HEK293 (cell line): ENCODE results near the gene FIBCD1.

ENCODE experiments used
- CTCF ChIA-PET: fragments of 350-600 bp; formaldehyde crosslinking; extraction: SDS; loops from one replicate; lab custom pipeline; 2021; ENCODE audit warnings: antibody characterized with exemption; lab: Yijun Ruan, JAX
- POLR2A ChIA-PET: fragments of 300-600 bp; formaldehyde crosslinking; extraction: SDS; loops from one replicate; lab custom pipeline; 2020; ENCODE audit warnings: antibody characterized with exemption, inconsistent platforms; lab: Yijun Ruan, JAX
- H3K27ac ChIP-seq: fragments of 200-500 bp; sonication (Bioruptor generic); 2 replicates; pipeline ENCODE4 v1.5.1; 2014; ENCODE audit warnings: low read depth, low read length, control low read depth, inconsistent platforms; ENCODE audit errors: extremely low read depth
- H3K36me3 ChIP-seq, 2 experiments: fragments of 200-500 bp in 1 of 2; sonication (Bioruptor generic) in 1 of 2; 1 replicate in 1 of 2; 2 replicates in 1 of 2; pipeline ENCODE4 v1.5.1; 2014 to 2017; ENCODE audit warnings: inconsistent platforms in 2 of 2, low read length in 2 of 2; ENCODE audit not compliant: control insufficient read depth in 2 of 2, insufficient read depth in 1 of 2
- H3K4me1 ChIP-seq: fragments of 200-500 bp; sonication (Bioruptor generic); 2 replicates; pipeline ENCODE4 v1.5.1; 2014; ENCODE audit warnings: mild to moderate bottlenecking, low read length, inconsistent platforms; ENCODE audit not compliant: control insufficient read depth, insufficient read depth
- H3K4me3 ChIP-seq: 2 replicates; pipeline ENCODE4 v1.5.1; 2011; ENCODE audit warnings: low read depth, mild to moderate bottlenecking, control low read depth, low read length, moderate library complexity
- H3K9me3 ChIP-seq: fragments of 200-500 bp; sonication (Bioruptor generic); 2 replicates; pipeline ENCODE4 v1.5.1; 2014; ENCODE audit warnings: low read depth, low read length, inconsistent platforms; ENCODE audit not compliant: control insufficient read depth, insufficient read depth
- KLF7 ChIP-seq: fragments of 450-650 bp; formaldehyde crosslinking; IDR thresholded peaks from 2 replicates; pipeline ENCODE4 v1.5.1; 2016; ENCODE audit warnings: missing biosample characterization, missing genetic modification characterization, borderline replicate concordance
- KLF8 ChIP-seq: fragments of 450-650 bp; formaldehyde crosslinking; IDR thresholded peaks from 2 replicates; pipeline ENCODE4 v1.5.1; 2016; ENCODE audit warnings: missing biosample characterization, missing genetic modification characterization
- ZNF133 ChIP-seq: fragments of 450-650 bp; formaldehyde crosslinking; IDR thresholded peaks from 2 replicates; pipeline ENCODE4 v1.5.1; 2016; ENCODE audit warnings: missing biosample characterization, missing genetic modification characterization
- ZNF155 ChIP-seq: fragments of 450-650 bp; formaldehyde crosslinking; IDR thresholded peaks from 2 replicates; pipeline ENCODE4 v1.5.1; 2016; ENCODE audit warnings: missing biosample characterization, missing genetic modification characterization
- ZNF266 ChIP-seq: fragments of 450-650 bp; formaldehyde crosslinking; IDR thresholded peaks from 2 replicates; pipeline ENCODE4 v1.5.1; 2016; ENCODE audit warnings: missing biosample characterization, missing genetic modification characterization, low read depth
- ZNF292 ChIP-seq: fragments of 450-650 bp; formaldehyde crosslinking; IDR thresholded peaks from 2 replicates; pipeline ENCODE4 v1.5.1; 2016; ENCODE audit warnings: low read depth, missing biosample characterization, missing genetic modification characterization, borderline replicate concordance
- ZNF433 ChIP-seq: fragments of 450-650 bp; formaldehyde crosslinking; IDR thresholded peaks from 2 replicates; pipeline ENCODE4 v1.5.1; 2016; ENCODE audit warnings: missing biosample characterization, missing genetic modification characterization, low read depth
- ZNF558 ChIP-seq: fragments of 450-650 bp; formaldehyde crosslinking; IDR thresholded peaks from 2 replicates; pipeline ENCODE4 v1.5.1; 2016; ENCODE audit warnings: missing biosample characterization, missing genetic modification characterization
- ZNF560 ChIP-seq: fragments of 450-650 bp; formaldehyde crosslinking; IDR thresholded peaks from 2 replicates; pipeline ENCODE4 v1.5.1; 2017; ENCODE audit warnings: missing biosample characterization, missing genetic modification characterization, borderline replicate concordance
- ZNF768 ChIP-seq: fragments of 450-650 bp; formaldehyde crosslinking; IDR thresholded peaks from 2 replicates; pipeline ENCODE4 v1.5.1; 2018; ENCODE audit warnings: missing biosample characterization, mild to moderate bottlenecking, missing genetic modification characterization
- TF ChIP-seq, protein P1 (sequence below): fragments of 450-650 bp; formaldehyde crosslinking; IDR thresholded peaks from 2 replicates; pipeline ENCODE4 v1.5.1; 2016; ENCODE audit warnings: missing biosample characterization, missing genetic modification characterization
- TF ChIP-seq, protein P2 (sequence below): fragments of 450-650 bp; formaldehyde crosslinking; IDR thresholded peaks from 2 replicates; pipeline ENCODE4 v1.5.1; 2016; ENCODE audit warnings: missing biosample characterization, missing genetic modification characterization
- TF ChIP-seq, protein P3 (sequence below): fragments of 450-650 bp; formaldehyde crosslinking; IDR thresholded peaks from 2 replicates; pipeline ENCODE4 v1.5.1; 2016; ENCODE audit warnings: missing biosample characterization, missing genetic modification characterization
- TF ChIP-seq, protein P4 (sequence below): fragments of 450-650 bp; IDR thresholded peaks from 2 replicates; pipeline ENCODE4 v1.5.1; 2018; ENCODE audit warnings: missing biosample characterization, mild to moderate bottlenecking, missing genetic modification characterization
- TF ChIP-seq, protein P5 (sequence below): fragments of 450-650 bp; formaldehyde crosslinking; IDR thresholded peaks from 2 replicates; pipeline ENCODE4 v1.5.1; 2016; ENCODE audit warnings: missing biosample characterization, missing genetic modification characterization
- TF ChIP-seq, protein P6 (sequence below): fragments of 450-650 bp; formaldehyde crosslinking; IDR thresholded peaks from 2 replicates; pipeline ENCODE4 v1.5.1; 2016; ENCODE audit warnings: missing biosample characterization, missing genetic modification characterization

FIBCD1 gene

DNA sequence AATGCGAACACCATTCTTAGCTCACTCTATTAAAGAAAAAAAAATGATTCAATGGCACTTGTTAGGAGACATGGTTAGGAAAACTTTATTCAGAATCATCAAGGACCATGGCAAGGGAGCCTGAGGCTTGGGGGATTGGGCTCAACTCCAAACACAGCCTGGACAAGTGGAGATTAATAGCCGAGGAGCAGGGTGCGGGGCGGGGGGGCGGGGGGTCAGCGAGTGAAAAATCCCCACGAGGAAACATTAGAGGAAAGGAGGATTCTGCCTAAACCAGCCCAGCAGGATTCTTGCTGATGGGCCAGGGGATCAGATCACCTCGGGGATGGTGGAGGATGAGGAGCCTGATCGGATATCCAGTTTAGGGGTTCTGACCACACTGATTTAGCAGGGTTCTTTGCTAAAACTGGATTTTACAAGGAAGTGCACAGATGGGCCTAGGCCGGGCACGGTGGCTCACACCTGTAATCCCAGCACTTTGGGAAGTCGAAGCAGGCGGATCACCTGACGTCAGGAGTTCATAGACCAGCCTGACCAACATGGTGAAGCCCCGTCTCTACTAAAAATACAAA lies 24.4 kb upstream of the FIBCD1 start:
- H3K9me3 ChIP-seq = no peaks in the 10 kb centered on the region
- H3K36me3 ChIP-seq = no peaks in the 10 kb centered on the region
- TF ChIP-seq, protein P1, sequence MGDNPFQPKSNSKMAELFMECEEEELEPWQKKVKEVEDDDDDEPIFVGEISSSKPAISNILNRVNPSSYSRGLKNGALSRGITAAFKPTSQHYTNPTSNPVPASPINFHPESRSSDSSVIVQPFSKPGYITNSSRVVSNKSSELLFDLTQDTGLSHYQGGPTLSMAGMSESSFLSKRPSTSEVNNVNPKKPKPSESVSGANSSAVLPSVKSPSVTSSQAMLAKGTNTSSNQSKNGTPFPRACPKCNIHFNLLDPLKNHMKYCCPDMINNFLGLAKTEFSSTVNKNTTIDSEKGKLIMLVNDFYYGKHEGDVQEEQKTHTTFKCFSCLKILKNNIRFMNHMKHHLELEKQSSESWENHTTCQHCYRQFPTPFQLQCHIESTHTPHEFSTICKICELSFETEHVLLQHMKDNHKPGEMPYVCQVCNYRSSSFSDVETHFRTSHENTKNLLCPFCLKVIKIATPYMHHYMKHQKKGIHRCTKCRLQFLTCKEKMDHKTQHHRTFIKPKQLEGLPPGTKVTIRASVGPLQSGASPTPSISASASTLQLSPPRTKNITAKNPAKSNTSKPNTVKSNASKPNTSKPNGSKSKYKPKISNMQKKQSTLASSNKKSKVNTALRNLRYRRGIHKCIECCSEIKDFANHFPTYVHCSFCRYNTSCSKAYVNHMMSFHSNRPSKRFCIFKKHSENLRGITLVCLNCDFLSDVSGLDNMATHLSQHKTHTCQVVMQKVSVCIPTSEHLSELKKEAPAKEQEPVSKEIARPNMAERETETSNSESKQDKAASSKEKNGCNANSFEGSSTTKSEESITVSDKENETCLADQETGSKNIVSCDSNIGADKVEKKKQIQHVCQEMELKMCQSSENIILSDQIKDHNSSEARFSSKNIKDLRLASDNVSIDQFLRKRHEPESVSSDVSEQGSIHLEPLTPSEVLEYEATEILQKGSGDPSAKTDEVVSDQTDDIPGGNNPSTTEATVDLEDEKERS (tag by site-specific recombination) = no peak
- TF ChIP-seq KLF8 = no peak
- TF ChIP-seq ZNF433 (tag by site-specific recombination) = no peak
- TF ChIP-seq, protein P2, sequence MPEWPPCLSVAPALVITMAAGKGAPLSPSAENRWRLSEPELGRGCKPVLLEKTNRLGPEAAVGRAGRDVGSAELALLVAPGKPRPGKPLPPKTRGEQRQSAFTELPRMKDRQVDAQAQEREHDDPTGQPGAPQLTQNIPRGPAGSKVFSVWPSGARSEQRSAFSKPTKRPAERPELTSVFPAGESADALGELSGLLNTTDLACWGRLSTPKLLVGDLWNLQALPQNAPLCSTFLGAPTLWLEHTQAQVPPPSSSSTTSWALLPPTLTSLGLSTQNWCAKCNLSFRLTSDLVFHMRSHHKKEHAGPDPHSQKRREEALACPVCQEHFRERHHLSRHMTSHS (tag by site-specific recombination) = no peak
- no peak for TF ChIP-seq ZNF266 (tag by site-specific recombination)
- TF ChIP-seq ZNF560 (tag by site-specific recombination) = no peak
- TF ChIP-seq ZNF558 (tag by site-specific recombination) = no peak
- TF ChIP-seq, protein P3, sequence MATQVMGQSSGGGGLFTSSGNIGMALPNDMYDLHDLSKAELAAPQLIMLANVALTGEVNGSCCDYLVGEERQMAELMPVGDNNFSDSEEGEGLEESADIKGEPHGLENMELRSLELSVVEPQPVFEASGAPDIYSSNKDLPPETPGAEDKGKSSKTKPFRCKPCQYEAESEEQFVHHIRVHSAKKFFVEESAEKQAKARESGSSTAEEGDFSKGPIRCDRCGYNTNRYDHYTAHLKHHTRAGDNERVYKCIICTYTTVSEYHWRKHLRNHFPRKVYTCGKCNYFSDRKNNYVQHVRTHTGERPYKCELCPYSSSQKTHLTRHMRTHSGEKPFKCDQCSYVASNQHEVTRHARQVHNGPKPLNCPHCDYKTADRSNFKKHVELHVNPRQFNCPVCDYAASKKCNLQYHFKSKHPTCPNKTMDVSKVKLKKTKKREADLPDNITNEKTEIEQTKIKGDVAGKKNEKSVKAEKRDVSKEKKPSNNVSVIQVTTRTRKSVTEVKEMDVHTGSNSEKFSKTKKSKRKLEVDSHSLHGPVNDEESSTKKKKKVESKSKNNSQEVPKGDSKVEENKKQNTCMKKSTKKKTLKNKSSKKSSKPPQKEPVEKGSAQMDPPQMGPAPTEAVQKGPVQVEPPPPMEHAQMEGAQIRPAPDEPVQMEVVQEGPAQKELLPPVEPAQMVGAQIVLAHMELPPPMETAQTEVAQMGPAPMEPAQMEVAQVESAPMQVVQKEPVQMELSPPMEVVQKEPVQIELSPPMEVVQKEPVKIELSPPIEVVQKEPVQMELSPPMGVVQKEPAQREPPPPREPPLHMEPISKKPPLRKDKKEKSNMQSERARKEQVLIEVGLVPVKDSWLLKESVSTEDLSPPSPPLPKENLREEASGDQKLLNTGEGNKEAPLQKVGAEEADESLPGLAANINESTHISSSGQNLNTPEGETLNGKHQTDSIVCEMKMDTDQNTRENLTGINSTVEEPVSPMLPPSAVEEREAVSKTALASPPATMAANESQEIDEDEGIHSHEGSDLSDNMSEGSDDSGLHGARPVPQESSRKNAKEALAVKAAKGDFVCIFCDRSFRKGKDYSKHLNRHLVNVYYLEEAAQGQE = no peak
- TF ChIP-seq, protein P4, sequence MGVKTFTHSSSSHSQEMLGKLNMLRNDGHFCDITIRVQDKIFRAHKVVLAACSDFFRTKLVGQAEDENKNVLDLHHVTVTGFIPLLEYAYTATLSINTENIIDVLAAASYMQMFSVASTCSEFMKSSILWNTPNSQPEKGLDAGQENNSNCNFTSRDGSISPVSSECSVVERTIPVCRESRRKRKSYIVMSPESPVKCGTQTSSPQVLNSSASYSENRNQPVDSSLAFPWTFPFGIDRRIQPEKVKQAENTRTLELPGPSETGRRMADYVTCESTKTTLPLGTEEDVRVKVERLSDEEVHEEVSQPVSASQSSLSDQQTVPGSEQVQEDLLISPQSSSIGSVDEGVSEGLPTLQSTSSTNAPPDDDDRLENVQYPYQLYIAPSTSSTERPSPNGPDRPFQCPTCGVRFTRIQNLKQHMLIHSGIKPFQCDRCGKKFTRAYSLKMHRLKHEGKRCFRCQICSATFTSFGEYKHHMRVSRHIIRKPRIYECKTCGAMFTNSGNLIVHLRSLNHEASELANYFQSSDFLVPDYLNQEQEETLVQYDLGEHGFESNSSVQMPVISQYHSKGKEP (tag by site-specific recombination) = no peak
- H3K4me3 ChIP-seq = no peak overlapping the region
- H3K4me1 ChIP-seq = no peaks in the 10 kb centered on the region
- no peak overlapping the region for H3K27ac ChIP-seq
- POLR2A ChIA-PET = no interaction called here
- CTCF ChIA-PET = interaction anchor here (0.7 to 1.4 kb wide), 2 partner anchors 35 to 505 kb away, joined by 4 read pairs; no protein-coding TSS in a partner anchor

DNA sequence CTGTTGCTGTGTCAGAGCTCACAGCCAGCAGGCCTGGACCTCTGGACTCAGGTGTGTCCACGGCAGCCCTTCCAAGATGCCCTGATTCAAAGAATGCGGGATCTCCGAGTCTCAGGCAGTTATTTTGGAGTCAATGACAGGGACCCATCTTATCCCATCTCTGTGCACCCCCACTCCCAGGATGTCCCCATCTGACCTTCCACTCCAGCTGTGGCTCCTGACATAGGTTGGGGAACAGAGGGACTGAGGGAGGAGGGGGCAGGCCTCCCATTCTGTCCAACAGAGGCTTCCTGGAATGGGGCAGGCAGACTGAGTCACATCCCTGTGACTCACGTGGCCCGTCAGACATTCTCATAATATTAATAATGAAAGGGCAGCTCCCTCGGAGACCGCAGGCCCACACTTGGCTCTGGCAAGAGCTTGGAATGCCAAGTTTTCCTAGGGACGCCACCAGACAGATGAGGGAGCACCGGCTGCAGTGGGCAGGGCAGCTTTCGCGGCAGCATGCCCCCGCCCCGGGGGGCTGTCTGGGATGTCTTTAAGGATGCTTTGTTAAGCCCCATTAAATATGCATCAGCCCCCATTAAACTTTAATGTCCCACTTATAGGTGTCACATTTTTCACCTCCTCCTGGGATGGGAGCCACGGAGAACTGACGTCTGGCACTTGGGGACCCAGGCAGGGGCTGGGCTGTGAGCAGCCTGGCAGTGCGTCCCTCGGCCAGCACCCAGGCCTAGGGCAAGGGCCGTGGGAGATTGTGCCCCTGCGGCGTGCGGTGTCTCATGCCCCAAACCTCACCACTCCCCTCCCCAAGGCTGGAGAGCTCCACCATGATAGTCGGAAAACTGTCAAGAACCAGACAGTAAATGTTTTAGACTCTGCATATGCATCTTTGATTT lies 23.6 kb upstream of the FIBCD1 start:
- Histone ChIP-seq H3K4me3 (no peak overlapping the region), H3K4me1 (no peaks in the 10 kb centered on the region), H3K36me3 (no peaks in the 10 kb centered on the region), H3K9me3 (no peaks in the 10 kb centered on the region), H3K27ac (no peak overlapping the region)
- TF ChIP-seq KLF7 (tag by site-specific recombination) (no peak), ZNF133 (no peak), ZNF292 (tag by site-specific recombination) (no peak), ZNF768 (tag by site-specific recombination) (no peak), ZNF155 (tag by site-specific recombination) (no peak)
- TF ChIP-seq, protein P5, sequence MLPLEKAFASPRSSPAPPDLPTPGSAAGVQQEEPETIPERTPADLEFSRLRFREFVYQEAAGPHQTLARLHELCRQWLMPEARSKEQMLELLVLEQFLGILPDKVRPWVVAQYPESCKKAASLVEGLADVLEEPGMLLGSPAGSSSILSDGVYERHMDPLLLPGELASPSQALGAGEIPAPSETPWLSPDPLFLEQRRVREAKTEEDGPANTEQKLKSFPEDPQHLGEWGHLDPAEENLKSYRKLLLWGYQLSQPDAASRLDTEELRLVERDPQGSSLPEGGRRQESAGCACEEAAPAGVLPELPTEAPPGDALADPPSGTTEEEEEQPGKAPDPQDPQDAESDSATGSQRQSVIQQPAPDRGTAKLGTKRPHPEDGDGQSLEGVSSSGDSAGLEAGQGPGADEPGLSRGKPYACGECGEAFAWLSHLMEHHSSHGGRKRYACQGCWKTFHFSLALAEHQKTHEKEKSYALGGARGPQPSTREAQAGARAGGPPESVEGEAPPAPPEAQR = no peak
- TF ChIP-seq, protein P6, sequence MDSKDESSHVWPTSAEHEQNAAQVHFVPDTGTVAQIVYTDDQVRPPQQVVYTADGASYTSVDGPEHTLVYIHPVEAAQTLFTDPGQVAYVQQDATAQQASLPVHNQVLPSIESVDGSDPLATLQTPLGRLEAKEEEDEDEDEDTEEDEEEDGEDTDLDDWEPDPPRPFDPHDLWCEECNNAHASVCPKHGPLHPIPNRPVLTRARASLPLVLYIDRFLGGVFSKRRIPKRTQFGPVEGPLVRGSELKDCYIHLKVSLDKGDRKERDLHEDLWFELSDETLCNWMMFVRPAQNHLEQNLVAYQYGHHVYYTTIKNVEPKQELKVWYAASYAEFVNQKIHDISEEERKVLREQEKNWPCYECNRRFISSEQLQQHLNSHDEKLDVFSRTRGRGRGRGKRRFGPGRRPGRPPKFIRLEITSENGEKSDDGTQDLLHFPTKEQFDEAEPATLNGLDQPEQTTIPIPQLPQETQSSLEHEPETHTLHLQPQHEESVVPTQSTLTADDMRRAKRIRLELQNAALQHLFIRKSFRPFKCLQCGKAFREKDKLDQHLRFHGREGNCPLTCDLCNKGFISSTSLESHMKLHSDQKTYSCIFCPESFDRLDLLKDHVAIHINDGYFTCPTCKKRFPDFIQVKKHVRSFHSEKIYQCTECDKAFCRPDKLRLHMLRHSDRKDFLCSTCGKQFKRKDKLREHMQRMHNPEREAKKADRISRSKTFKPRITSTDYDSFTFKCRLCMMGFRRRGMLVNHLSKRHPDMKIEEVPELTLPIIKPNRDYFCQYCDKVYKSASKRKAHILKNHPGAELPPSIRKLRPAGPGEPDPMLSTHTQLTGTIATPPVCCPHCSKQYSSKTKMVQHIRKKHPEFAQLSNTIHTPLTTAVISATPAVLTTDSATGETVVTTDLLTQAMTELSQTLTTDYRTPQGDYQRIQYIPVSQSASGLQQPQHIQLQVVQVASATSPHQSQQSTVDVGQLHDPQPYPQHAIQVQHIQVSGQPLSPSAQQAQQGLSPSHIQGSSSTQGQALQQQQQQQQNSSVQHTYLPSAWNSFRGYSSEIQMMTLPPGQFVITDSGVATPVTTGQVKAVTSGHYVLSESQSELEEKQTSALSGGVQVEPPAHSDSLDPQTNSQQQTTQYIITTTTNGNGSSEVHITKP (tag by site-specific recombination) = no peak
- ChIA-PET CTCF (interaction anchor here (0.6 to 1.4 kb wide), 6 partner anchors 11 to 504 kb away, joined by 3 to 6 read pairs (median 4); no protein-coding TSS in a partner anchor), POLR2A (no interaction called here)
